Measurements from ENCODE around the gene ZNF506.
"Not testable (repeated sequence)": the region's sequence is repeated elsewhere in the genome, so short reads cannot be mapped to it uniquely, and the experiment has no call there.

Gene ZNF506

GRCh38 chr19:19821366-19821951, at the start of gene ZNF506:
Gene ZNF506 (minus strand): TSS chr19:19821750. CDS start chr19:19821603, 147 bp downstream.
- DNase-seq: peak; percentile 98

DNA sequence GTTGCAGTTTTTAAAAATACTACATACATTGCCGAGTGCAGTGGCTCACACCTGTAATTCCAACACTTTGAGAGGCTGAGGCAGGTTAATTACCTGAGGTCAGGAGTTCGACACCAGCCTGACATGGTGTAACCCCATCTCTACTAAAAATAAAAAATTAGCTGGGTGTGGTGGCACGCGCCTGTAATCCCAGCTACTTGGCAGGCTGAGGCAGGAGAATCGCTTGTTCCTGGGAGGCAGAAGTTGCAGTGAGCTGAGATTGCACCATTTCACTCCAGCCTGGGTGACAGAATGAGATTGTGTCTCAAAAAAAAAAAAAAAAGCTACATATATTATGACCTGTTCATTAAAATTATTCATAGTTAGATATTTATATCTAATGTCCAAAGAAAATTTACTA, 48.5 kb upstream of the ZNF506 start:
- not testable (repeated sequence) for DNase-seq

- peak; percentile 52 for DNase-seq
Observed at GRCh38 chr19:19866611-19867248, 45.2 kb upstream of the ZNF506 start.

DNA sequence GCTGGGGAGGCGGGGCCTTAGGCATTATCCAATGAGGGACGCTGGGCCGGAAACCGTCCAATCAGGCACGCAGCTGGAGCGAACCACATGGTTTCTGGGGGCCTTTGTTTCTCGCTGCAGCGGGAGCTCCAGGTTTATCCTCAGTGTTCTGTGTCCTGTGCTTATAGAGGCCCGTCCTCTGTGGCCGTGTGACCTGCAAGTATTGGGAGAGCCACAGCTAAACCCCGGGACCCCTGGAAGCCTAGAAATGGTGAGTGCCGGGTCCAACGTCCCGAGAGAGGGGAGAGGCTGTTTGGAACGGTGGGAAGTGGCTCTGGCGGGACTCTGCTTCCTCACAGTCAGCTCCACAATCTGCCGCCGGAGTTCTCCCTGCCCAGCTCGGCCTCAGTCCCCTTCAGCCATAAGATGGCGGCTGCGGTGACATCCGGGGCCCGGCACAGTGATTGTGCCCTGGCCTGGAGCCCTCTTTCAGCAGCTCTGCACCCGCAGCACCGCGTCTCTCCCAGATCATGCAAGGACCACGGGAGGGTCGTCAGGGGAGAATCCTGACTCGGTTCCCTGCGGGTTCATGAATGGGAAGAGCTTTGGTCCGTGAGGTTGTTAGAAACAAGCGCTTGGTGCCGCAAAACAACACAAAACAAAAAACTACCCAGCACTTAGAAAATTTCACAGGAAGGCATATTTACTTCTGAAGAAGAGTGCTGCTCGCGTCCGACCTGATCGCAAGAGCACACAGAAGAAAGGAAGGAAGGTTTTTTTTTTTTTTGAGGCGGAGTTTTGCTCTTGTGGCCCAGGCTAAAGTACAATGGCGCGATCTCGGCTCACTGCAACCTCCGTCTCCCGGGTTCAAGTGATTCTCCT, 44.4 kb upstream of the ZNF506 start, which contains the start of gene ZNF253:
TSS of gene ZNF253 (plus strand) at position 133 of the 861 bp plus-strand sequence. CDS start at position 248, 115 bp downstream.
- DNase-seq: peak; percentile 97

DNA sequence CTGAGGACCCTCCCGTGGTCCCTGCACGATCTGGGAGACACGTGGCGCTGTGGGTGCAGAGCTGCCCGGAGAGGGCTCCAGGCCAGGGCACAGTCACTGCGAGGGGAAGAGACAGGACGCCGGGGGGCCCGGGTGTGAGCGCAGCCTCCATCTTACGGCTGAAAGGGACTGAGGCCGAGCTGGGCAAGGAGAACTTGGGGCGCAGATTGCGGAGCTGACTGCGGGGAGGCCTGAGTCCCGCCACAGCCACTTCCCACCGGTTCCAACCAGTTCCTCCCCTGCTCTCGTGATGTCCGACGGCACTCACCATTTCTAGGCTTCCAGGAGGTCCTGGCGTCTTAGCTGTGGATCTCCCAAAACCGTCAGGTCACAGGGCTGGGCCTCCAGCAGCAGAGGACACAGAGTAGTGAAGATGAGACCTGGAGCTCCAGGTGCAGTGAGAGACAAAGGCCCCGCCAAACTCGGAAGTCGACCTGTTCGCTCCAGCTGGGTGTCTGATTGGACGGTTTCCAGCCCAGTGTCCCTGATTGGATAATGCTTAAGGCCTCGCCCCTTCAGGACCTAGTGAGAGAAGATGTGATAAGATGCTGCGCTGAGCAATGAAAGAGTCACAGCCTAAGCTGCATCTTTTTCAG, 39.3 kb upstream of the ZNF506 start:
- no peak for DNase-seq

DNA sequence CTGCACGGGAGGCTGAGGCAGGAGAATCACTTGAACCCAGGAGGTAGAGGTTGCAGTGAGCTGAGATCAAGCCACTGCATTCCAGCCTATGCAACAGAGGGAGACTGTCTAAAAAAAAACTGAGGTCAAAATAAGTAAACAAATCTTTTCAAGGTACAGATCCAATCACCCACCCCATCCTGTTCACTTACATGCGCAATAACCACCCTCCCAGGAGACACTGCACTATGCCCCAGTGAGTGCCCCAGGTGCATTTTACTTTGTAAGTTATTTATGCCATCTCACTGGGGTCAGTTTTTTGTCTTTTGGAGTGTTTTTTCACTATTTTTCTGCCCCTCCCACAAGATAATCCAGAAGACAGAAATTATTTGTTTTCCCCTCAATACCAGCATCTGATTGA, 37.2 kb upstream of the ZNF506 start:
- no peak for DNase-seq

GRCh38 chr19:19851740-19852139, 30.2 kb upstream of the ZNF506 start:
- DNase-seq: not testable (repeated sequence)

DNA sequence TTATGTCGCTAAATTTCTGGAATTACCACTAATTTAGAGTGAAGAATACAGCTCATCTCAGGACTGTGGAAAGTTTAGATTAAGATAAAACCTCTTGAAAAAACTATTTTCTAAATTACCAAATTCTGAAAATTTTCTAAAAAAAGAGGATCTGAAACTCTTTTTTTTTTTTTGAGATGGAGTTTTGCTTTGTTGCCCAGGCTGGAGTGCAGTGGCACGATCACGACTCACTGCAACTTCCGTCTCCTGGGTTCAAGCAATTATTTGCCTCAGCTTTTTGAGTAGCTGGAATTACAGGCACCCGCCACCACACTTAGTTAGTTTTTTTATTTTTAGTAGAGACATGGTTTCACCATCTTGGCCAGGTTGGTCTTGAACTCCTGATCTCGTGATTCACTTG, 27.5 kb upstream of the ZNF506 start:
- DNase-seq: no peak

GRCh38 chr19:19847781-19848180, 26.2 kb upstream of the ZNF506 start:
- DNase-seq: no peak

DNA sequence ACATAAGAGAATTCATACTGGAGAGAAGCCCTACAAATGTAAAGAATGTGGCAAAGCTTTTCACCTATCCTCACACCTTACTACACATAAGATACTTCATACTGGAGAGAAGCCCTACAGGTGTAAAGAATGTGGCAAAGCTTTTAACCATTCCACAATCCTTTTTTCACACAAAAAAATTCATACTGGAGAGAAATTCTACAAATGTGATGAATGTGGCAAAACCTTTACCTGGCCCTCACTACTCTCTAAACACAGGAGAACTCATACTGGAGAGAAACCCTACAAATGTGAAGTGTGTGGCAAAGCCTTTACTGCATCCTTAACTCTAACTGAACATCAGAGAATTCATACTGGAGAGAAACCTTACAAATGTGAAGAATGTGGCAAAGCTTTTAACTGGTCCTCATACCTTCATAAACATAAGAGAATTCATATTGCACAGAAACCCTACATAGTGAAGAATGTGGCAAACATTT, 14.0 kb upstream of the ZNF506 start:
- DNase-seq: peak; percentile 10

- DNase-seq: no peak
Observed at GRCh38 chr19:19826875-19827274, 5.3 kb upstream of the ZNF506 start.

- DNase-seq: no peak
Observed at GRCh38 chr19:19823916-19824315, 2.4 kb upstream of the ZNF506 start.

DNA sequence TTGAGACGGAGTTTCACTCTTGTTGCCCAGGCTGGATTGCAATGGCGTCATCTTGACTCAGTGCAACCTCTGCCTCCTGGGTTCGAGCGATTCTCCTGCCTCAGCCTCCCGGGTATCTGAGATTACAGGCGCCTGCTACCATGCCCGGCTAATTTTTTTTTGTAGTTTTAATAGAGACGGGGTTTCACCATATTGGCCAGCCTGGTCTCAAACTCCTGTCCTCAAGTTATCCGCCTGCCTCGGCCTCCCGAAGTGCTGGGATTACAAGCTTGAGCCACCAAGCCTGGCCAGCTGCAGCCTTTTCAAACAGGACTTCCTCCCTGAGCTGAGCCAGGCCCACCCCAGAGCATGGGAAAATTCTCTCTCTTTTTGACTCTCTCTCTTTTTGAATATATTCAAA, 426 bp upstream of the ZNF506 start:
- DNase-seq: peak; percentile 45

DNA sequence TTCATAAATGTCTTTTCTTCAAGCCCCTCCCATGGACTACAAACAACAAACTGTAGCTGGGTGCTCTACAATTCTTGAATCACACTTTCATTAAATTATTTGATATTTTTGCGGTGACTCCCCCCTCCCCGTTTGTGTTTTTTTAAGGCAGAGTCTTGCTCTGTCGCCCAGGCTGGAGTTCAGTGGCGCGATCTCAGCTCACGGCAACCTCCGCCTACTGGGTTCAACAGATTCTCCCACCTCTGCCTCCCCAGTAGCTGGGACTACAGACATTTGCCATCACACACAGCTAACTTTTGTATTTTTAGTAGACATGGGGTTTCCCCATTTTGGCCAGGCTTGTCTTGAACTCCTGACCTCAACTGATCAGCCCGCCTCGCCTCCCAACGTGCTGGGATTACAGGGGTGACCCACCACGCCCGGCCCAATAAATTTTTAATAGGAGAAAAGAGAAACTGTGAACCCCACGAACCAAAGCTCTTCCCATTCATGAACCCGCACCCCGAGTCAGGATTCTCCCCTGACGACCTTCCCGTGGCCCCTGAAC, 703 bp downstream of the ZNF506 start:
- DNase-seq: peak; percentile 21

DNA sequence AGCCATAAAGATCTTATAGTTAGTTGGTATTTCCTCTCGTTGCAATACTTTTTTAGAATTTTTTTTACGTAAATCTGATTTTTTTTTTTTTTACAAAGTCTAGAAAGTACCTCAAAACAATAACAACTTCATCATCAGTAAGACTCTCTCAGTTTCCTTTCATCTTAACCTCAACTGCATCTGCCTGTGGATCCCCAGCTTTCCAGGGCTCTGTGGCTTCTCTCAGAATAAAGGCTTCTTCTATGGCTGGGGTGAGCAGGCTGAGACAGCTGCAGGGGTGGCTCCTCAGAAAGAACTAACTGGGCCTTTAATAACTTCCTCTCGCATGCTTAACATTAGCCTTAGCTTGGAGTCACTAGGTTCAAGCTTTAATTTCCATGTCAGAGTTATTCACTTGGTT, 4.2 kb downstream of the ZNF506 start:
- no peak for DNase-seq

DNA sequence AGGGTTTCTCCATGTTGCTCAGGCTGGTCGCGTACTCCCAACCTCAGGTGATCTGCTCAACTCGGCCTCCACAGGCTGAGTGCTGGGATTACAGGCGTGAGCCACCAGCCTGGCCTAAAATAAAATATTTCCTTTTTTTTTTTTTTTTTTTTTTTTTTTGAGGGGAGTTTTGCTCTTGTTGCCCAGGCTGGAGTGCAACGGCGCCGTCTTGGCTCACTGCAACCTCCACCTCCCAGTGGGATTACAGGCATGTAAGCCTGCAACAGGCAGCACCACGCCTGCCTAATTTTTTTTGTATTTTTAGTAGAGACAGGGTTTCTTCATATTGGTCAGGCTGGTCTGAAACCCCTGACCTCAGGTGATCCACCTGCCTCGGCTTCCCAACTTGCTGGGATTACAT, 4.9 kb downstream of the ZNF506 start:
- no peak for DNase-seq

GRCh38 chr19:19811999-19812398, 9.6 kb downstream of the ZNF506 start:
- peak; percentile 7 for DNase-seq

GRCh38 chr19:19805480-19805879, 16.1 kb downstream of the ZNF506 start:
- DNase-seq: no peak

GRCh38 chr19:19788015-19788414, 33.5 kb downstream of the ZNF506 start:
- no peak for DNase-seq

DNA sequence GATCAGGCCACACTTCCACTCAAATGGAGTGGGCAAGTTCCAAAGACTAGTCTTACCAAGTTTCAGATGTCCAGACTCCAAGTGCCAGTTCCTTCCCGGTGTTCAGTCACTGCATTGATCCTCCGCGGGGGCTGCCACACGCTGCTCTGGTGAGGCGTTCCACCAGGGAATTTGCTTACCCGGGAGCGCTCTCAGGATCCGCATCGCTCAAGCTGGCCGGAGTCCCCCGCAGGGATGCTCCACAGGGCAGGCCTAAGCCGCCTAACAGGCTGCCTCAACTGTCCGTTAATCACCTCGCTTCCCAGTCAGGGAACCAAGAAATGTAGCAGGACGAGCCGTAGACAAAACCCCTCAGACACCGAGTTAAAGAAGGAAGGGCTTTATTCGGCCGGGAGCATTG, 36.1 kb downstream of the ZNF506 start:
- DNase-seq: not testable (repeated sequence)

DNA sequence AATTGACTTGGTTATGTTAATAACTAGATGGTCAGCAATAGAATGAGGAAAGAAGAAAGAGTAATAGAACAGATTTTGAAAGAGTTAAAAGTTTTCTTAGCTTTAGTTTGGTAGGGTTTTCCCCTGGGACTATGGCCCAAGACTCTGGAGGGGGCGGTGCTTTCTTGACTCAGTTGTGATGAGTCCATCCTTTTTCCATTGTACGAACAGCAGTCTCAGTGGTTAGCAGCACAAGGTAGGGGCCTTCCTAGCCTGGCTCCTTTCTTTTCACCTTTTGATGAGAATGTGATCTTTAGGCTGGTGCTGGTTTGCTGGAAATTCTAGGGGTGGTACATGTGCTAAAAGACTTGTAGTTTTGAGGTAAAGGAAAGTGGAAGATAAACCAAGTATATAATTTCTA, 38.8 kb downstream of the ZNF506 start:
- DNase-seq: no peak

DNA sequence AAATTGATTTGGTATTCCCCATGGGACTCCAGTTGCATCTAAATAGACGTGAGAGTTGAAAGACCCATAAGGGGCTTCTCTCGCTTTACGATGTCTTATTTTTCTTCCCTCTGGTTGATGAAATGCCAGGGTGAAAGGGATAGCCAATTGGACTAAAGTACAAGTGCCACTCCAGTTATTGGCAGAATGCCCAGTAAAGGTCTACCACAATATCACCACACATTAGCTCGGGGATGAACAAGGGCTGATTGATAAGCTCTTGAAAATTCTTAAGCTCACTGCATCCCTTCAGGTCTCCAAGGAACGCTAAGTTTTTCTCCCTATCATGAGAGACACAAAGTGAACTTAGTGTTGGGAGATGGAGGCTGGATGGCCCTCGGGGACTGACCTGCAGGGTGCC, 39.8 kb downstream of the ZNF506 start:
- peak; percentile 81 for DNase-seq

GRCh38 chr19:19778666-19779065, 42.9 kb downstream of the ZNF506 start:
- DNase-seq: no peak

All from DMS53 (cell line).